ENCODE results near the gene TMEM37.

- no peak for TF ChIP-seq EZH2 (IDR thresholded peaks at IDR 0.05; ENCODE audit: borderline replicate concordance, low read depth, low read length, poor library complexity, severe bottlenecking)
- TF ChIP-seq CTCF (conservative IDR thresholded peaks at IDR 0.05; ENCODE audit: low read depth, low read length): no peak
Measured at GRCh38 chr2:119462574-119462973, 30.9 kb downstream of the TMEM37 start.
